GM10248 (cell line): Measurements from ENCODE around the gene TRIM3.

Experiments
- CTCF ChIA-PET: fragments of 300-600 bp; sonication (Branson Sonifier 250); formaldehyde crosslinking; extraction: SDS; loops from one replicate; lab custom pipeline; 2021; ENCODE audit warnings: antibody characterized with exemption; lab: Yijun Ruan, JAX
- POLR2A ChIA-PET: fragments of 350-650 bp; sonication (Branson Sonifier 250); formaldehyde crosslinking; extraction: SDS; loops from one replicate; lab custom pipeline; 2020; ENCODE audit warnings: antibody characterized with exemption; lab: Yijun Ruan, JAX
- DNase-seq: peaks from one replicate; pipeline ENCODE4 v3.0.0; 2012; ENCODE audit errors: extremely low spot score
- TF ChIP-seq, protein P1 (sequence below): IDR thresholded peaks from 2 replicates; pipeline ENCODE4 v1.5.1; 2012; ENCODE audit warnings: mild to moderate bottlenecking, low read depth; ENCODE audit errors: extremely low read depth, missing control alignments, control extremely low read depth

Gene TRIM3

DNA sequence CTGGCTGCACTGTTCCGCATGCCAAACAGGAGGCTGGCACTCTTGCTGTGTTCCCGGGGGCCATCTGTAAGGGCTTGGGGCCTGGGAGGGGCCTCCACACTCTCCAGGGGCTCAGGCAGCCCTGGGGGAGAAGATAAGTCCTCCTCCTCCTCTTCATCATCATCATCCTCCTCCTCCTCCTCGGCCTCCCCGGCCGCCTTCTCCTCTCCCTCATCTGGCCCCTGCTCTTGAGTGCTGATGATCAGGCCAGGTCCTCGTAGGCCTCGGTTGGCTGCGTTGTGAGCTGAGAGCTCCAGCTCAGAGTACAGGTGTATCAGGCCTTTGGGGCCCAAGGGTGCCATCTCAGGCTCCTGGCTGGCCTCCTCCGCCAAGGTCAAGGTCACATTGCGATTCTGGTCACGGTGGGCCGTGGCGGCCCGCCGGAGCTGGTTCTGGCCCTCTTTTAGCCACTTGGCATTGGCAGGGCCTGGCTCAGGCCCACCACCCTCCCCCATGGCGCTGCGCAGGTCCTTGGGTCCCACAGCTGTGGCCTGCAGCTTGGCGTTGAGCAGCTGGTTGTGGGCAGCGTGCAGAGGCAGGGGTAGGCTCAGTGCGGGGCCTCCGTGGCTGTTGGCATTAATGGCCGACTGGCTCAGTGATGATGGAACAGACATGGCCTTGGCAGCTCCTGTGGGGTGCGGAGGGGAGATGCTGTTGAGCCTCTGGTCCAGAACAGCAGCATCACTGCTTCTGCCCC lies 62.9 kb downstream of the TRIM3 start:
- CTCF ChIA-PET, result interaction anchor here (0.8 to 2.1 kb wide), 9 partner anchors 8 to 33 kb away, joined by 3 to 9 read pairs (median 5); no protein-coding TSS in a partner anchor
- POLR2A ChIA-PET, result no interaction called here
- no peak for DNase-seq
- TF ChIP-seq, protein P1, sequence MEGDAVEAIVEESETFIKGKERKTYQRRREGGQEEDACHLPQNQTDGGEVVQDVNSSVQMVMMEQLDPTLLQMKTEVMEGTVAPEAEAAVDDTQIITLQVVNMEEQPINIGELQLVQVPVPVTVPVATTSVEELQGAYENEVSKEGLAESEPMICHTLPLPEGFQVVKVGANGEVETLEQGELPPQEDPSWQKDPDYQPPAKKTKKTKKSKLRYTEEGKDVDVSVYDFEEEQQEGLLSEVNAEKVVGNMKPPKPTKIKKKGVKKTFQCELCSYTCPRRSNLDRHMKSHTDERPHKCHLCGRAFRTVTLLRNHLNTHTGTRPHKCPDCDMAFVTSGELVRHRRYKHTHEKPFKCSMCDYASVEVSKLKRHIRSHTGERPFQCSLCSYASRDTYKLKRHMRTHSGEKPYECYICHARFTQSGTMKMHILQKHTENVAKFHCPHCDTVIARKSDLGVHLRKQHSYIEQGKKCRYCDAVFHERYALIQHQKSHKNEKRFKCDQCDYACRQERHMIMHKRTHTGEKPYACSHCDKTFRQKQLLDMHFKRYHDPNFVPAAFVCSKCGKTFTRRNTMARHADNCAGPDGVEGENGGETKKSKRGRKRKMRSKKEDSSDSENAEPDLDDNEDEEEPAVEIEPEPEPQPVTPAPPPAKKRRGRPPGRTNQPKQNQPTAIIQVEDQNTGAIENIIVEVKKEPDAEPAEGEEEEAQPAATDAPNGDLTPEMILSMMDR, result no peak

DNA sequence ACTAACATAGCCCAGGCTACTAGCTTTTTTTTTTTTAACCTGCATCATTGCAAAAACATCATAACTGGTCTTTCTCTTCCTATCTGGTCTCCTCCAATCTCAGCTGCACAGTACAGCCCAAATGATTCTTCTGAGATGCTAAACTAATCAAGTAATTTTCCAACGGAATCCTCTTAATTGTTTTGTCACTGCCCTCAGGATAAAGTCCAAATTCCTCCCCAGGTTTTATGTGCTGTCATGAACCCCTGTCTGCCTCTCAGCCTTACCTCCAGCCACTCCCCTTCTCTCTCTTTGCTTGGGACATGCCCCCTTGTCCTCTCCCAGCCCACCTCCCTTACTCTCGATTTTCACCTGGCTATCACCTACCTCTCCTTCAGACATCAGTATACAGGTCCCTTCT lies 67.4 kb downstream of the TRIM3 start:
- POLR2A ChIA-PET, result interaction anchor here (0.6 kb wide), 1 partner anchor 10 kb away, joined by 4 read pairs; no protein-coding TSS in a partner anchor
- TF ChIP-seq, protein P1, result no peak
- no peak for DNase-seq
- CTCF ChIA-PET, result interaction anchor here (0.8 to 1.7 kb wide), 7 partner anchors 11 to 69 kb away, joined by 3 to 8 read pairs (median 3); partner anchors contain the start of gene APBB1

DNA sequence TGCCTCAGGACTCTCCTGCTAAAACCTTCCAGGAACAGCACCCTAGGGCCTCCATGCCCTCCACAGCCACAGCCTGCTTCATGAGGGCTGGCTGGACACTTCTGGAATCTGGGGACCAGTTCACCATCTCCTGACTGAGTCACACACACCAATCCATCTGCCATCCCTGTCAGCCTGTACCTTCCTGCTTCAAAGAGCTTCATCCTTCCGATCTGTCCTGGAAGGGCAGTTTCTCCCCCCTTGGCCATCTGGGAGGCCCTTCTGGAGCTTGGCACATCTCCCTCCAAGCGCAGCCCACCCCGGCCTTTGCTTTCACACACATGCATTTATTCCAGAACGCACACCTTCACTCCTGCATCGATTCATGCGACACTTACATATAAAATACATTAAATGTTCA lies 67.9 kb downstream of the TRIM3 start:
- TF ChIP-seq, protein P1, result no peak
- POLR2A ChIA-PET, result no interaction called here
- DNase-seq, result no peak
- CTCF ChIA-PET, result interaction anchor here (0.6 to 1.7 kb wide), 5 partner anchors 13 to 70 kb away, joined by 3 to 8 read pairs (median 3); partner anchors contain the start of gene APBB1

DNA sequence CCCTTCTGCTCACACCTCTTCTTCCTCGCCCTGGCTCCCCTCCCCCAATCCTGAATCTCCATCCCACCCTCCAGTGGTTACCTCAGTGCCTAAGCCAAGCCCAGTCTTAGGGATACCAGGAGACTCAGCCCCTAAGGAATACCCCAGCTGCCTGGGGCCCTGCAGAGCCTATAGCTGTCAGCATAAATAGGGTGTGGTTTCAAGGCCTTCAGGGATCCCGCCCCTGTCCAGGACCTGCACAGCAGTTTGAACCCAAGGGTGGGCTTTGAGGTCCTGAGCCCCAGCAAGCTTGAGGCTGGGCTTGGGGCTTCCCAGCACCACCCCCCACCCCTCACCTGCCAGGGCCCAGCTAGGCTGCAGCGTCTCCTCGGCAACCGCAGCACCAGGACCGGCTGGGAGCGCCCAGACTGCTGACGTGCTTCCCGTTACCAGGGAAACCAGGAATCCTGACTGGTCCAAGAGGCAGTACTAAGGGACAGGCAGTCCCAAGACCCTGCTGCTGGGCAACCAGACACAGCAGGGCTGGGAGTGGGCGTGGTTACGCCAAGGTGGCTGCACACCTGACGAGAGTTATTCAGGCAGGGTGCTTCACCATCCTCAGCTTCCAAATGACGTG lies 68.6 kb downstream of the TRIM3 start:
- DNase-seq, result no peak
- TF ChIP-seq, protein P1, result no peak
- CTCF ChIA-PET, result interaction anchor here (0.6 to 1.2 kb wide), 3 partner anchors 38 to 45 kb away, joined by 3 read pairs; no protein-coding TSS in a partner anchor
- POLR2A ChIA-PET, result no interaction called here

DNA sequence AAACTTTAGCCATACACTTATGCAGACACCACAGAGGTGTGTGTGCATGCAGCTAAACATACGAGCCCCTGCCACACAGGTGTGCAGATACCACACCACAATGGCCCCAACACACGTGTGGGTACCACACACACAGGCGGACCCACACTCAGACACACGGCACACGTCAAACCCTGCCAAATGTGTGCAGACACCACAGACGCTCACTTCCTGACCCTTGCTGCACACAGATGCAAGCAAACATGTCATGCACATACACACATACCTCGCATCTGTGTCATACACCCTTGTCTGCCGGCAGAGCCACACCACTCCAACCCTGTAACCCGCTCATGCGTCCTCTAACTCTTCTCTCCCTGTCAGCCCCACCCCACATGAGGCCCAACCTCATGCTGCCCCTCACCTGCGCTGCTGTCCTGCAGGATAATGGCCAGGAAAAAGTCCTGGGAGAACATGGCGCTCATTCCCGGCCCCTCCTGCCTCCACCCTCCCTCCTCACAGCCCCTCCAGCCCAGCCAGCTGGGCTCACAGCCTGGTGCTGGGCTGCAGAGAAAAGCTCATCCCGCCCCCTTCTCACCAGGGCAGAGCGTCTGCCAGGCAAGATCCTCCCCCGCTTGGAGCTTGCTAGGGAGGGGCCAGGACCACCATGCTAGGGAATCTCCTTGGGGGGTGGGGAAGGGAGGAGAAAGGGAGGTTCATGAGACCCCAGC lies 69.2 kb downstream of the TRIM3 start:
- POLR2A ChIA-PET, result no interaction called here
- no peak for DNase-seq
- TF ChIP-seq, protein P1, result no peak
- CTCF ChIA-PET, result interaction anchor here (1.2 to 8.2 kb wide), 4 partner anchors 14 to 39 kb away, joined by 3 to 59 read pairs (median 8); partner anchors contain the start of gene SMPD1

DNA sequence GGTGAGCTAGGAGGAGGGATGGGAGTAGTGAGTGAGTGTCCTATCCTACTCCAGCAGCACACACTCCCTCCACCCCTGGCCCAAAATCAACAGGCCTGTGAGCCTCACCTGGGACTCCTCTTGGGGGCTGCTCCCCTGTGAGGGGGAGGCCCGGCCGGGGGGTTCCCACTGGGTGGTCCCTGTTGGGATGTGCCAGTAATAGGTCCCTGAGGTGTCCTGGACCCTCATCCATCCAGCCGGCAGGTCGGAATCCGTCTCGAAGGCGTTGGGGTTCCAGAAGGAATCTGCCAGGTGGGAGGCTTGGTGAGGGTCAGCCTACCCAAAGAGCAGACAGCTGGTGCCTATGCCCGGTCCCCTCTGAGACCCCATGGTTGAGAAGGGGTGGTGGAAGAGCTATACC lies 70.2 kb downstream of the TRIM3 start:
- POLR2A ChIA-PET, result no interaction called here
- TF ChIP-seq, protein P1, result no peak
- CTCF ChIA-PET, result interaction anchor here (0.7 to 8.2 kb wide), 11 partner anchors 11 to 64 kb away, joined by 3 to 63 read pairs (median 6); partner anchors contain the start of genes APBB1, HPX and SMPD1
- no peak for DNase-seq
